Hepatocyte (in vitro differentiated cells): ENCODE data around the gene PPP1R3C. TPM values are rescaled to one million over a fixed set of nuclear protein-coding genes. Genes with fewer than 3 reads are reported as not detected.

Experiments used
- DNase-seq: peaks from one replicate; pipeline ENCODE4 v3.0.0-alpha.2; 2016; ENCODE audit warnings: low spot score
- H2AFZ ChIP-seq: fragments of 200-600 bp; sonication (generic); 2 replicates; pipeline ENCODE4 v1.6.0; 2016; ENCODE audit warnings: antibody characterized with exemption, mild to moderate bottlenecking
- H3K27ac ChIP-seq: fragments of 200-600 bp; sonication (generic); 2 replicates; pipeline ENCODE4 v1.5.1; 2016; ENCODE audit warnings: mild to moderate bottlenecking
- H3K27me3 ChIP-seq: fragments of 200-600 bp; sonication (generic); 2 replicates; pipeline ENCODE4 v1.6.1; 2016
- H3K36me3 ChIP-seq: fragments of 200-600 bp; sonication (generic); replicated peaks from 2 replicates; pipeline ENCODE4 v1.5.1; 2016; ENCODE audit warnings: low read depth; ENCODE audit not compliant: insufficient read depth
- H3K4me1 ChIP-seq: fragments of 200-600 bp; sonication (generic); 2 replicates; pipeline ENCODE4 v1.5.1; 2016; ENCODE audit warnings: mild to moderate bottlenecking, moderate library complexity; ENCODE audit not compliant: insufficient read depth
- H3K4me2 ChIP-seq: fragments of 200-600 bp; sonication (generic); 2 replicates; pipeline ENCODE4 v1.6.0; 2016
- H3K4me3 ChIP-seq: fragments of 200-600 bp; sonication (generic); 2 replicates; pipeline ENCODE4 v1.5.1; 2016; ENCODE audit warnings: mild to moderate bottlenecking
- H3K79me2 ChIP-seq: fragments of 200-600 bp; sonication (generic); 2 replicates; pipeline ENCODE4 v1.6.0; 2017; ENCODE audit warnings: mild to moderate bottlenecking
- H3K9me2 ChIP-seq: fragments of 200-600 bp; sonication (generic); replicated peaks from 2 replicates; pipeline ENCODE4 v1.6.0; 2017; ENCODE audit warnings: mild to moderate bottlenecking; ENCODE audit not compliant: insufficient read depth
- H3K9me3 ChIP-seq: fragments of 200-600 bp; sonication (generic); 2 replicates; pipeline ENCODE4 v1.5.1; 2016; ENCODE audit warnings: low read depth, mild to moderate bottlenecking
- H4K20me1 ChIP-seq: fragments of 200-600 bp; sonication (generic); 2 replicates; pipeline ENCODE4 v1.6.0; 2016; ENCODE audit warnings: mild to moderate bottlenecking; ENCODE audit not compliant: insufficient read depth, poor library complexity, severe bottlenecking
- EZH2 ChIP-seq: fragments of 200-600 bp; sonication (generic); IDR thresholded peaks from 2 replicates; pipeline ENCODE4 v1.6.1; 2016; ENCODE audit warnings: antibody characterized with exemption, mild to moderate bottlenecking, borderline replicate concordance
- EZH2phosphoT487 ChIP-seq: fragments of 200-600 bp; sonication (generic); IDR thresholded peaks from one replicate; pipeline ENCODE4 v1.6.1; 2018; ENCODE audit warnings: antibody characterized with exemption, mild to moderate bottlenecking, low read depth, moderate library complexity; ENCODE audit not compliant: unreplicated experiment, severe bottlenecking
- WGBS: methylation state at CpG from one replicate; pipeline ENCODE4 v1.1.6; 2016; ENCODE audit warnings: low lambda C conversion rate; ENCODE audit errors: missing lambda C conversion rate; 5-methylcytosine and 5-hydroxymethylcytosine counted together
- polyA plus RNA-seq: library from polyadenylated mRNA; unstranded; fragments of >200 nt; fragmentation: Nextera tagmentation; extraction: Ambion mirVana; gene quantifications from 2 replicates; pipeline ENCODE4 v1.2.1, GENCODE V29; 2016
- total RNA-seq: library from RNA; depleted of rRNA; stranded (reverse); fragments of >200 nt; gene quantifications from 2 replicates; pipeline ENCODE4 v1.2.3, GENCODE V29; 2014
- TF ChIP-seq, protein P1 (sequence below): fragments of 200-600 bp; sonication (generic); IDR thresholded peaks from 2 replicates; pipeline ENCODE4 v1.5.1; 2016; ENCODE audit warnings: antibody characterized with exemption, mild to moderate bottlenecking; ENCODE audit not compliant: poor library complexity

Gene PPP1R3C
- total and polyA plus RNA-seq, 2 experiments from 2014 or later: 20.2 to 45.0 TPM

DNA sequence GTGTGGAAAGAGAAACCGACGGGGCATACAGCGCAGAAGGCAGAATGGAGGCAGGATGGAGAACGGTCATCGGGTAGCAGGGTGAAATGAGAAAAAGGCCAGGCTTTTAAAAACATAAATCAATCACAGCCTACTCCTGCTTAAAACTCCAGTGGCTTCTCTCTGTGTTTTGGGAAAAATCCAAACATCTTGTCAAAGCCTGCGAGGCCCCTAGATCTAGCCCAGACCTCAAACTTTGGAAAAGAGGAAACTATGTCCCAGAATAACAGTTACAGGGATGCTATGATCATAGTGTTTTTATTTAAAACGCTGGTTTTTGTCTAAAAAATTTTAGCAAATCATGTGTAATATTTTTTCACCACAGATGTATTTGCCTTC, 41.1 kb downstream of the PPP1R3C start:
- TF ChIP-seq EZH2: no peak
- no peak for TF ChIP-seq EZH2phosphoT487
- TF ChIP-seq, protein P1, sequence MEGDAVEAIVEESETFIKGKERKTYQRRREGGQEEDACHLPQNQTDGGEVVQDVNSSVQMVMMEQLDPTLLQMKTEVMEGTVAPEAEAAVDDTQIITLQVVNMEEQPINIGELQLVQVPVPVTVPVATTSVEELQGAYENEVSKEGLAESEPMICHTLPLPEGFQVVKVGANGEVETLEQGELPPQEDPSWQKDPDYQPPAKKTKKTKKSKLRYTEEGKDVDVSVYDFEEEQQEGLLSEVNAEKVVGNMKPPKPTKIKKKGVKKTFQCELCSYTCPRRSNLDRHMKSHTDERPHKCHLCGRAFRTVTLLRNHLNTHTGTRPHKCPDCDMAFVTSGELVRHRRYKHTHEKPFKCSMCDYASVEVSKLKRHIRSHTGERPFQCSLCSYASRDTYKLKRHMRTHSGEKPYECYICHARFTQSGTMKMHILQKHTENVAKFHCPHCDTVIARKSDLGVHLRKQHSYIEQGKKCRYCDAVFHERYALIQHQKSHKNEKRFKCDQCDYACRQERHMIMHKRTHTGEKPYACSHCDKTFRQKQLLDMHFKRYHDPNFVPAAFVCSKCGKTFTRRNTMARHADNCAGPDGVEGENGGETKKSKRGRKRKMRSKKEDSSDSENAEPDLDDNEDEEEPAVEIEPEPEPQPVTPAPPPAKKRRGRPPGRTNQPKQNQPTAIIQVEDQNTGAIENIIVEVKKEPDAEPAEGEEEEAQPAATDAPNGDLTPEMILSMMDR: no peak
- H3K4me3 ChIP-seq: no peak overlapping the region
- H3K27ac ChIP-seq: peak overlapping the region; percentile 91
- H3K79me2 ChIP-seq: no peaks in the 10 kb centered on the region
- no peaks in the 10 kb centered on the region for H3K9me3 ChIP-seq
- H2AFZ ChIP-seq: no peak overlapping the region
- WGBS: 41% methylated on average over 7 of the region's 7 CpGs
- peak overlapping the region; percentile 60 for H3K4me2 ChIP-seq
- no peaks in the 10 kb centered on the region for H3K36me3 ChIP-seq
- H3K4me1 ChIP-seq: peaks cover 68% of the 10 kb centered on the region
- no peaks in the 10 kb centered on the region for H3K9me2 ChIP-seq
- H3K27me3 ChIP-seq: no peaks in the 10 kb centered on the region
- no peak for DNase-seq
- no peaks in the 10 kb centered on the region for H4K20me1 ChIP-seq

DNA sequence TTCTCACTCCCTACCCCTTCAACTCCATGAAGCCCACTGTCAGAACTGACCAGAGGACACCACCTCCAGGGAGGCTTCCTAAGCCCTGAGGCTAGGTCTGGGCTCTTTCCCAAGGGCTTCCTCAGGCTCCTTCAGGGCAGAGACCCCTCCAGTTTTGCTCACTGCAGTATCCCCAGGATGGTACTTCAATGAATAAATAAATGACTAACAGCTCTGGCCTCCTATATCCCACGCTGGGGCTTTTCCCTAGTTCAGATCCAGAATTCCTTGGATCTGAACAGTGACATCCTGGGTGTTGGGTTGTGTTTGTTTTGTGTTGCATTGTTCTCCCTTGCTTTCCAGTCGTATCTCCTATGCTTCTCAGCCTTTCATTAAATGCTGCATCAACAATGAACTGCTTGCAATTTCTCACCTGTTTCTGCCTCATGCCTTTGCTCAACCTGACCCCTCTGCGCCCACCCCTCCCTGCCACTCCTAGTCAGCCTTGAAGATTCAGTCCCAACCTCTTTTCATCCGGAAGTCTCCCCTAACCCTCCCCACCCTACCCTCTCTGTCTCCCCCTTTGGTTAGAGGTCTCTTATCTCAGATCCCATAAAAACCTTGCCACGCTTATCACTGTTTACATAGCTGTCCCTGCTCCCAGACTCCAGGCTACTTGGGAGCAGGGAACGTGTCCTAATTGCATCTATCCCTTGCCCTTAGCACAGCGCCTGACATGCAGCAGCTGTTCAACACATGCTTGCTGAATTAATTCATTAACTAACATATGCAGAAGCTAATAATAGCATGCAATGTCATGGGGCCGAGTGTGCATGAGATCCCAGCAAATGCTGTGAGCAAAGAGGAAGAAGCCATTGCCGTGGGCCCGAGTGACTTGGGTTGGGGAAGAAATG, 41.7 kb downstream of the PPP1R3C start:
- peak; percentile 66 for DNase-seq
- TF ChIP-seq EZH2 (no peak), EZH2phosphoT487 (no peak)
- TF ChIP-seq, protein P1: no peak
- Histone ChIP-seq H3K27me3 (no peaks in the 10 kb centered on the region), H4K20me1 (no peaks in the 10 kb centered on the region), H3K79me2 (no peaks in the 10 kb centered on the region), H3K4me3 (no peak overlapping the region), H3K27ac (peak overlapping the region; percentile 91), H2AFZ (no peak overlapping the region), H3K4me1 (peaks cover 61% of the 10 kb centered on the region), H3K9me3 (no peaks in the 10 kb centered on the region), H3K36me3 (no peaks in the 10 kb centered on the region), H3K9me2 (no peaks in the 10 kb centered on the region), H3K4me2 (peak overlapping the region; percentile 60)
- 22% methylated on average over 10 of the region's 10 CpGs for WGBS

DNA sequence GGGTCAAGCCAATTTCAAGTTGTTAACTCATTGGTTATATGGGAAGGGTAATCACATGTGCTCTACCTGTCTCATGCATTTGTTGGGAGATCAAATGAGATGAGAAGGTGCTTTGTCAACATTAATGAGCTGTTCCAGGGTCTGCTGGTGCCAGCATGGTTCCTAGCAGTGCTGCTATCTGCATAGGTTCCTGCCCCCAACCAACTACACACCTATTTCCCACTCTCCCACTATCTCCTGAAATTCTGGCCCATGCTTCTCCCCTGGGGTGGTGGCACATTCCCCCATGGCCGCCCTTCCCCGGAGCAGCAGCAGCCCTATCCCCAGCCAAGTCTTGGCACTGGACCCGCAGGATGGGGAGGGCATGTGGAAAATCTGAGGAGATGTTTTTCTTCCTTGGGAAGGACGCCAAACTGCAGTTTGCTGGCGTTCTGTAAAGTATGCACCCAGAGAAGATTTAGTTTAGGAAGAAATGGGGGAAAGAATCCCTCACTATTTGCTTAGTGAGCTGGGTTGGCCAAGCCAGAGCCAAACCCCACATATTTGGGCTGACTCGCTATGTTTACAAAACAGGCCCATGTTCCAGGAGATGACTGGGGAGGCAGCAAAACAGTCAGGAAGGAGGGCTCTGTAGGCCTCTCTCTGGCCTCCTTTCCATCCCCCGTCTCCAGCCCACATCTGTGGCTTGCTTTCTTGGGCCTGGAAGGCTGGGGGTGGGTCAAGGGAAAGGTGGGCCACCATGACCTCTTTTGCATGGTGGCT, 42.5 kb downstream of the PPP1R3C start:
- TF ChIP-seq EZH2 (no peak), EZH2phosphoT487 (no peak)
- TF ChIP-seq, protein P1: no peak
- peak overlapping the region; percentile 60 for H3K4me2 ChIP-seq
- H3K9me2 ChIP-seq: no peaks in the 10 kb centered on the region

More for the DNA sequence above, 42.5 kb downstream of the PPP1R3C start:
- H3K27me3 ChIP-seq: no peaks in the 10 kb centered on the region
- peak overlapping the region; percentile 91 for H3K27ac ChIP-seq
- no peaks in the 10 kb centered on the region for H3K79me2 ChIP-seq
- no peaks in the 10 kb centered on the region for H4K20me1 ChIP-seq
- H3K4me3 ChIP-seq: no peak overlapping the region
- peaks cover 58% of the 10 kb centered on the region for H3K4me1 ChIP-seq
- no peaks in the 10 kb centered on the region for H3K36me3 ChIP-seq
- H2AFZ ChIP-seq: no peak overlapping the region
- peak; percentile 58 for DNase-seq
- H3K9me3 ChIP-seq: no peaks in the 10 kb centered on the region
- 51% methylated on average over 7 of the region's 7 CpGs for WGBS
